Immature natural killer cell (primary cell): Measurements from ENCODE around the gene OR4S2. TPM values are rescaled to one million over a fixed set of nuclear protein-coding genes. Genes with fewer than 3 reads are reported as not detected.

Experiments used
- polyA plus RNA-seq, 3 donors: library from polyadenylated mRNA; unstranded; fragments of 300-500 nt; fragmentation: Illumina TruSeq; gene quantifications; one replicate each; pipeline ENCODE4 v1.2.3, GENCODE V29; 2021

The OR4S2 gene
- polyA plus RNA-seq, 3 donors from 2014 or later = not detected

Other genes starting within 250 kb of the OR4S2 start
- gene OR4C15, start 93.9 kb upstream of the OR4S2 start, polyA plus RNA-seq = not detected
- gene OR4C16, start 76.2 kb upstream of the OR4S2 start, polyA plus RNA-seq = not detected
- gene OR4C11, start 40.7 kb upstream of the OR4S2 start, polyA plus RNA-seq = not detected
- not detected for gene OR4P4, start 13.2 kb upstream of the OR4S2 start, polyA plus RNA-seq
- not detected for gene OR4C6, start 13.9 kb downstream of the OR4S2 start, polyA plus RNA-seq
- gene OR5D13, start 125.1 kb downstream of the OR4S2 start, polyA plus RNA-seq = not detected
- not detected for gene OR5D14, start 147.2 kb downstream of the OR4S2 start, polyA plus RNA-seq
- not detected for gene OR5L1, start 163.0 kb downstream of the OR4S2 start, polyA plus RNA-seq
- not detected for gene OR5D18, start 171.3 kb downstream of the OR4S2 start, polyA plus RNA-seq
- gene OR5L2, start 178.9 kb downstream of the OR4S2 start, polyA plus RNA-seq = not detected
- not detected for gene OR5D16, start 190.4 kb downstream of the OR4S2 start, polyA plus RNA-seq
- gene TRIM51, start 235.0 kb downstream of the OR4S2 start, polyA plus RNA-seq = not detected